ENCODE data around the gene YKT6.

DNA sequence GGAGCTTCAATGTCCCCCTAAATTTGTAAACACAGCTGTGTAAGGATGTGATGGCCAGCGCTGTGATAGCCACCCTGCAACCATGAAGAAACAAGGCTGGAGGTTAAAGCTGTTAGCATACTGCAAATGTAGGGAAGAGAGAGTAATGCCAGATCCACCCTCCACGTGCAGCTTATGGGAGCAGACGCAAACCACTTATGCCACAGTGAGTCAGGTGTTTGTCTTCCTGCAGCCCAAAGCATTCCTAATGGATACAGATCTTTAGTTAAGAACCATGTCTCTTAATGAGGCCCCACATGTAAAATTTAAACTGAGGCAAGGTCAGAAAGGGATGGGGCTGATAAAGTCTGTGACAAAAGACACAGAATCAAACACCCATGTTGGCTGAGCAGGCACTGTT, 46.1 kb upstream of the YKT6 start:
- TF ChIP-seq TAF1 (IDR thresholded peaks at IDR 0.05; ENCODE audit: borderline replicate concordance, insufficient read depth, low read length) (no peak), POLR2AphosphoS5 (IDR thresholded peaks at IDR 0.05; ENCODE audit: low read depth, low read length) (no peak)

All from PFSK-1 (cell line).